ENCODE results near the gene HASPIN.
"Not testable (repeated sequence)": the region's sequence is repeated elsewhere in the genome, so short reads cannot be mapped to it uniquely, and the experiment has no call there.

Gene HASPIN

DNA sequence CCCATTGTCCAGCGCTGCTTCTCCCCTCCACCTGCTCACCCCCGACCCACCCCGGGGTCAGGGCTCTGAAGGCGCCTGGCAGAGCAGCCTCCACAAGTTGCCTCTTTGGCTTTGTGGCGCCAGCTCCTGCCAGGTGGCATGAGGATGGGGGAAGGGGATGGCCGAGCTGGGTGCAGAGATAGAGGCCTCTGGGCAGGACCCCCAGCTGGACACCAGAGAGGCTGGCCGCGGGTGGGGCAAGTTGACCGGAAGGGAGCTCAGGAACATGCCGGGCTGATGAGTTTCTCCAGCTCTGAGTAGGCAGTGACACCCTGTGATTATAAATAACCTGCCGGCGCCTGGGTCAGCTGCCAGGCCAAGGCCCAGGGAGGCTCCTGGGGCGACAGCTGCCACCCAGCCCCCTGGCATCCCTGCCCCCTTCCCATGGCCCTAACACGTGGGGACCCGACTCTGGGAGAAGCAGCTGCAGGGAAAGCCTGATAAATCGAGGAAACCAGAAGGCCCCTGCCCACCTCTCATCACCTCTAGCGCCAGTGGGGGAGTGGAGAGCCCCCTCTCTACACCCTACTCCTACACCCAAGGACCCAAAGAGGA is 28.5 kb upstream of the HASPIN start:
- H3K4me3 ChIP-seq (replicated peaks in 1 of 2; ENCODE audit: low read depth in 2 of 2, low read length in 2 of 2) = peak overlapping the region; percentile 58
- peak in 1 of 2 donors; percentile 14 for DNase-seq (ENCODE audit: low read depth in 2 of 2)
- TF ChIP-seq CTCF (IDR thresholded peaks at IDR 0.05; ENCODE audit: low read depth, low read length) = no peak

- TF ChIP-seq CTCF (IDR thresholded peaks at IDR 0.05; ENCODE audit: low read depth, low read length) = no peak
- DNase-seq (ENCODE audit: low read depth in 2 of 2) = peak in 1 of 2 donors; percentile 12
Observed at GRCh38 chr17:3695723-3696411, 27.8 kb upstream of the HASPIN start, which contains the start of gene P2RX5. TSS of gene P2RX5 (minus strand) at chr17:3696155. CDS start at chr17:3696005, 150 bp downstream.

GRCh38 chr17:3697103-3697476 is 26.6 kb upstream of the HASPIN start:
- H3K4me3 ChIP-seq (replicated peaks in 1 of 2; ENCODE audit: low read depth in 2 of 2, low read length in 2 of 2) = no peak overlapping the region
- TF ChIP-seq CTCF (IDR thresholded peaks at IDR 0.05; ENCODE audit: low read depth, low read length) = no peak
- DNase-seq (ENCODE audit: low read depth in 2 of 2) = no peak

More at GRCh38 chr17:3695723-3696411, 27.8 kb upstream of the HASPIN start, which contains the start of gene P2RX5:
- H3K4me3 ChIP-seq (replicated peaks in 1 of 2; ENCODE audit: low read depth in 2 of 2, low read length in 2 of 2) = peak within 1 kb of the TSS; percentile 58

- DNase-seq (ENCODE audit: low read depth in 2 of 2) = no peak
- no peak overlapping the region for H3K4me3 ChIP-seq (replicated peaks in 1 of 2; ENCODE audit: low read depth in 2 of 2, low read length in 2 of 2)
- no peak for TF ChIP-seq CTCF (IDR thresholded peaks at IDR 0.05; ENCODE audit: low read depth, low read length)
Observed at GRCh38 chr17:3698139-3698538, 25.6 kb upstream of the HASPIN start.

GRCh38 chr17:3699951-3700350 is 23.8 kb upstream of the HASPIN start:
- TF ChIP-seq CTCF (IDR thresholded peaks at IDR 0.05; ENCODE audit: low read depth, low read length) = no peak
- no peak overlapping the region for H3K4me3 ChIP-seq (replicated peaks in 1 of 2; ENCODE audit: low read depth in 2 of 2, low read length in 2 of 2)
- DNase-seq (ENCODE audit: low read depth in 2 of 2) = no peak

- not testable (repeated sequence) for H3K4me3 ChIP-seq (replicated peaks in 1 of 2; ENCODE audit: low read depth in 2 of 2, low read length in 2 of 2); DNase-seq (ENCODE audit: low read depth in 2 of 2)
Observed at GRCh38 chr17:3702041-3702539, 21.6 kb upstream of the HASPIN start.

DNA sequence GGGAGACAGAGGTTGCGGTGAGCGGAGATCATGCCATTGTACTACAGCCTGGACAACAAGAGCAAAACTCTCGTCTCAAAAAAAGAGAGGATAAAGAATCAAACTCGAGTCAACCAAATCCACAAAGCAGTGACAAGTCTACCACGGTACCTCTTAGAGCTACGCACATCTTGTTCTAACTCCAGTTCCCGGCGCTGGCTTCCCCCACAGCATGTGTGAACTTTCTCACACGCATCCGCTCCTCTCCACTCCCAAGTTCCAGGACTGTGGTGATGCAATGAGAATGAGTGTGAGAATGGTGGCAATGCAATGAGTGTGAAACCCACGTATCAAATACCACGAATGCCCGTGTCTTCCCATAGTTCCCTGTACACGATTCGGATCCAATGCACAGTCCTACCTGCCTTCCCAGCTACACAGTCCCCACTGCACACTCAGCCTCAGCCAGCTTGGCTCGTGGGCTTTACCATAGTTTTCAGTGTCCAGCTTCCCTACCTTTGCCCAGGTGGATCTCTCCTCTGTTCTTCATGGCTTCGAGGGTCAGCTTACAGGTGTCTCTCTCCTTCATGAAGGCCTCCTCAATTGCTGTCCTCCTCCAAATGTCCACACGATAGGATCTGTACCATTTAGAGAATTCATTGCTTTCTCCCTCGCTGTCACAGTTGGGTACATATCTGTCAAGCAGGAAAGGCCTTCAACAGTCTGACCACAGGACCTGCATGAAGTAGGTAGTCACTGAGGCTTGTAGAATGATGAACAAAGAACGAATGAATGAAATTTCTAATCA is 18.6 kb upstream of the HASPIN start:
- no peak overlapping the region for H3K4me3 ChIP-seq (replicated peaks in 1 of 2; ENCODE audit: low read depth in 2 of 2, low read length in 2 of 2)
- no peak for DNase-seq (ENCODE audit: low read depth in 2 of 2)
- no peak for TF ChIP-seq CTCF (IDR thresholded peaks at IDR 0.05; ENCODE audit: low read depth, low read length)

GRCh38 chr17:3705718-3705984 is 18.1 kb upstream of the HASPIN start:
- not testable (repeated sequence) for DNase-seq (ENCODE audit: low read depth in 2 of 2); H3K4me3 ChIP-seq (replicated peaks in 1 of 2; ENCODE audit: low read depth in 2 of 2, low read length in 2 of 2)

Measured in cardiac fibroblast (primary cell).